ENCODE data around the gene TMEM59.
"Not testable (repeated sequence)": the region's sequence is repeated elsewhere in the genome, so short reads cannot be mapped to it uniquely, and the experiment has no call there.

Gene TMEM59

GRCh38 chr1:54052431-54052933 lies 522 bp downstream of the TMEM59 start:
- DNase-seq = no peak

DNA sequence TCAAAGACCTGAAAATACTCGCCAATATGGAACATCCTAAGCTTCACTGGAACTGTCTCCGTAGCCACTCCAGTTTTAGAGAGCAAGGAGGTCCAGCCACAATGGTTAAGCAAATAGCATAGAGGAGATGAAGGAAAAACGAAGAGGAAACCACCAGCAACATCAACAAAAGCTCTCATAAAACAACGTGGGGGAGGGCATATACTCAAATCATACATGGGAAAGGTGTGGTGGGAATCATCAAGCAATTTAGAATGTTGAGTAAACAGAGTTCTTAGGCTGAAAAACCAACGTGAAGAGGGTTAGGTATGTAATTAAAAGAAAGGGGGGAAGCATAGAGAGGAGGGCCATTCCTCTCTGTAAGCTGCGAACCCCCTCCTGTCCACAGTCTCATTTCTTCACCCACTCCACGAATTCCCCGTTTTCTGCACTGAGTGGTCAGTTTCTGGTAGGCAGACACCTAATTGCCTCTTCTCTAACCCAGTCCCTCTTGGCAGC lies 1.0 kb downstream of the TMEM59 start:
- DNase-seq = no peak

DNA sequence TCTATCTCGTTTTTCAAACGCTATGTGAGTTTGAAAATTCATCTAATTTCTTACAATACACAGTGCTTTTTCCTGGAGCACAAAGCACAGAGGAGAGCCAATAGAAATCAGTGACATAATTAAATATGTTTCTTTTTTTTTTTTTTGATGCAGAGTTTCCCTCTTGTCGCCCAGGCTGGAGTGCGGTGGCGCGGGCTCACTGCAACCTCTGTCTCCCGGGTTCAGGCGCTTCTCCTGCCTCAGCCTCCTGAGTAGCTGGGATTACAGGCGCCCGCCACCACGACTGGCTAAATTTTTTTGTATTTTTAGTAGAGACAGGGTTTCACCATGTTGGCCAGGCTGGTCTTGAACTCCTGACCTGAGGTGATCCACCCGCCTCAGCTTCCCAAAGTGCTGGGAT lies 2.6 kb downstream of the TMEM59 start:
- not testable (repeated sequence) for DNase-seq

GRCh38 chr1:54047384-54048305 lies 5.4 kb downstream of the TMEM59 start:
- no peak for DNase-seq

- no peak for DNase-seq
Observed at GRCh38 chr1:54046671-54047383, 6.2 kb downstream of the TMEM59 start.

DNA sequence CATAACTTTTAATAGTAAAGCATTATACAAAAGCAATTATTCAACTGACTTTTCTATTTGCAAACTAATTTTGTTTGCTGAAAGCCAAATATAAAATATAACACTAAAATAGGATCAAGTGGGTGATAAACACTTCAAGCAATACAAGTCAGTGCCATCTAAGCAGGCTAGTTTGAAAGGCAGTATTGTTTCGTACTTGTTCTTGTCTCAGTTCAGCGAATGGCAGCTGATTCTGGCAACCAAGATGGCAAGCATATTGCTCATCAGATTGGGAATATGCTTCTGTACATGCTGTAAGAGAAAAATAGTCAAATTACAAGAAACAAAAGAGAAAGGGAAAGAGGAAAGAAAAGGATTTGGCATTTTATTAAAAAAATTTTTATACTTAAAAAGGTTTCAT lies 7.5 kb downstream of the TMEM59 start:
- DNase-seq = no peak

DNA sequence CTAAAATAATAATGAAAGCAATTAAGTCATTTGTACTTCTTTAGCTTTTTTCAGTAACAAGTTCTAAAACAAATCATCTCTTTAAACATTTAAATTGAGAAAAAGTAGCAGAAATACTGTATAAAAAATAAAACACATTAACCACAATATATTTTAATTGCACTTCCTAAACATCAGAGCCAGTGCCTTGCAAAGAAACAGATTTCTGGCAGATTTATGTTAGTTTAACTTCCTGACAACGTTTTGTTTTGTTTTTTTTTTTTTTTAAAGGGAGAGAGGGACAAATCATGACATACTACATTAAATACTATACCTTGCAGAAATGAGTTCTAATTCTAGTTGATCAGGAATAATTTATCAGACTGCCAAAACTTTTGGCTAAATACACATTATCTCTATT lies 11.2 kb downstream of the TMEM59 start:
- no peak for DNase-seq

- DNase-seq = no peak
Observed at GRCh38 chr1:54037476-54037875, 15.5 kb downstream of the TMEM59 start.

- DNase-seq = no peak
Observed at GRCh38 chr1:54028306-54029251, 24.4 kb downstream of the TMEM59 start.

DNA sequence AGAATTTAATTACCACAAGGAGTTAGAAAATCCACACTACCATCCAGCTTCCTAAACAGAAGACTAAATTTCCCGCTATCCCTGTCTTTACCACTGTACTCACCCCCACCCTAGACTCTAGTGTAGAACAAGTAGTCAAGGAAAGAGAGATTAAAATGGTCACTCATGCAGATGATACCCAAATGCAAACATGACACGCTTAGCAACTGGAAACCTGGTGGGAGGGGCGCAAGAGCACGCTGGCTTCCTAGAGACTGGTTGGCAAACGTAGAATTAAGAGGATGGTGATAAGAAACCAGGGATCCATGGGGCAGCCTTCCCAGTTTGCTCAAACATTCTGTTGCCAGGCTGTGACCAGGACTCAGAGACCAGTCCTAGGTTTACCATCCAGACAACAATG lies 25.2 kb downstream of the TMEM59 start:
- no peak for DNase-seq

- not testable (repeated sequence) for DNase-seq
Observed at GRCh38 chr1:54024811-54025210, 28.2 kb downstream of the TMEM59 start.

DNA sequence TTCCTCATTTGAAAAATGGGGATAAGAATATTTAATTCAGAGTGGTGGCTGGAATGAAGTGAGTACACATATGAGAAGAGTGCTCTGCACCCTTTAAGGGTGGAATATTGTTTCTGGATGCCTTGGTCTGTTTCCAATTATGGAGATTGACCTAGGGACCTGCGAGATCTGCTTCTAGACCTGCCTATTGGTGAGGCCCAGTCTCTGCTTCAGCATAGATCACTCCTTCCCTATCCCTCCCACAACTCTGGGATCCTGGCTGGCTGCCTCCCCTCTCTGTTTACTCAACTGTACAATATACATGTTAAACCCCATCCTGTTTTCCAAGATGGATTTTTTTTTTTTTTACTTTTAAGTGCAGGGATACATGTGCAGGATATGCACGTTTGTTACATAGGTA lies 28.6 kb downstream of the TMEM59 start:
- no peak for DNase-seq

DNA sequence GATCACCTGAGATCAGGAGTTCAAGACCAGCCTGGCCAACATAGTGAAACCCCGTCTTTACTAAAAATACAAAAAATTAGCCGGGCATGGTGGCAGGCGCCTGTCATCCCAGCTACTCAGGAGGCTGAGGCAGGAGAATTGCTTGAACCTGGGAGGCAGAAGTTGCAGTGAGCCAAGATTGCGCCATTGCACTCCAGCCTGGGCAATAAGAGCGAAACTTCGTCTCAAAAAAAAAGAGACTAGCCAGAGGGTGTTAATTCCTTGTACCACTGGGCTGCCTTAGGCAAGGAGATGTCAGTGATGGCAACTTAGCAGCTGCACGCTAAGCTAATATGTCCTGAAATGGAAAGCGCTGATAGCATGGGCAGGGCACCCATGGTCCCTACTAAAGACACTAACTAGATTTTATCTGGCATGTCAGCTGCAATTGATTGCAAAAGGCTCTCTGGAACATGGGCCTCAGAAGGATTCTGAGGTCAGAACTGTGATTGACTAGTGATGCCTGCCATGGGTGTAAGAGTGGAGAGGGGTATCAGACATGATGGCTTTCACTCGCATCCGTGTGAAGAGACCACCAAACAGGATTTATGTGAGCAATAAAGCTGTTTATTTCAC lies 33.3 kb downstream of the TMEM59 start:
- DNase-seq = not testable (repeated sequence)

DNA sequence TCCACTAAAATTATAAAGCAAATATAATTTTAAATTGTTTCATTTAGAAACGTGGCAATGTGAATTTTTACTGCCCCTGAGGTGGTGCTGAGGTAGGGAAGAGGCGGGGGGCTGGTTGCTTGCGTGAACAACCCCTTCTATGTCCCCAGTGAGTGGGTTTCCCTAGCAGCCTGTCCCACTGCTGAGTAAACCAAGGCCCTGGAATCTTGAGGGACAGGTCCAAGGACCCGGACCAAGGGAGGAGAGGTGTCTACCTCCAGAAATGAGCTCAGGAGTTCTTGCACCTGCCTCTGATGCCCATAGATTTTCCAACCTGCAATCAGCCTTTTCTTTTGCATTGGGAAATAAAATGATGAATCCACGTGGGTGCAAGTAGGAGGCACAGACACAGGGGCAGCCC lies 34.4 kb downstream of the TMEM59 start:
- no peak for DNase-seq

DNA sequence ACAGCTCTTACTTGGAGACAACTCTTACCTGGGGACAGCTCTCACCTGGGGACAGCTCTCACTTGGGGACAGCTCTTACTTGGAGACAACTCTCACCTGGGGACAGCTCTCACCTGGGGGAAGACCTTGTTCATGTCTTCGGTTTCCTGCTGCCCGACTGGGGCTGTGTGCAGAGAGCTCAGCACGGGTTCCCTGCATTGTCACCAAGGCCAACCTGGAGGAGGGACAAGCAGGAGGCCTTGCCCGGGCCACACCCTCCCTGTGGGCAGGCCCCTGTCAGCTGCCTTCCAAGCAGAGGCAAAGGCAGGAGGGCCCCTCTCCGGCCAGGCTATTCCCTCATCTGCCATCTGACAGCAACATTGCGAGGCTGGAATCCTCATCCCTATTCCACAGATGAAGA lies 35.0 kb downstream of the TMEM59 start, which contains the start of gene LDLRAD1:
Gene LDLRAD1 (minus strand): TSS at position 208 of the 400 bp plus-strand sequence. CDS start 74 bp downstream, at position 134.
- no peak for DNase-seq

GRCh38 chr1:54016343-54017282 lies 36.4 kb downstream of the TMEM59 start:
- DNase-seq = no peak

DNA sequence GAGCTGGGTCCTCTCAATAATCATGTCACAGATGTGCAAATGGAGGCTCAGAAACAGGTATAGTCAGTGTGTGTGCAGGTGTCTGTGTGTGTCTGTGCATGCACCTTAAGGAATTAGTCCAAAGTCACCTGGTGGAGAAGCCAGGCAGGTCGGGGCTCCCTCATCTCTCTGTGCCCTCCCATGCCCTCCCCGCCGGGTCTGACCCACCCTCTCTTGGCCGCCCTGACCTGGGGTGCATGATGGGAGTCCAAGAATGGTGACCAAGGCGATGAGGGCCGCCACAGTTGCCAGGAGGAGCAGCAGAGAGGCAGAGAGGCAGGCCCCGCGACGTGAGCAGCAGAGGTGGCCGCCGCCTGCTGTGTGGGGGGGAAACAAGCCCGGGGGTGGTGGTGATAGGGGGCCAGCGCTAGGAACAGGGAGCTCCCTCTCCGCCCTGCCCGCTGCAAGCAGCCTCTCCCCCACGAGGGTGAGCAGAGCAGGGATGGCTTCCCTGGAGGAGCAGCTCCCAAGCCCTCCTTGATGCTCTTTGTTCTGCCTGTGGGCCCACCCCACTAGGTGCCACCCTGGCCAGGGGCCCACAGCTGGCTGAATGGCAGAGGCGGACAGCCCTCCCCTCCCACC lies 38.9 kb downstream of the TMEM59 start:
- DNase-seq = no peak

- no peak for DNase-seq
Observed at GRCh38 chr1:54013393-54014008, 39.5 kb downstream of the TMEM59 start.

DNA sequence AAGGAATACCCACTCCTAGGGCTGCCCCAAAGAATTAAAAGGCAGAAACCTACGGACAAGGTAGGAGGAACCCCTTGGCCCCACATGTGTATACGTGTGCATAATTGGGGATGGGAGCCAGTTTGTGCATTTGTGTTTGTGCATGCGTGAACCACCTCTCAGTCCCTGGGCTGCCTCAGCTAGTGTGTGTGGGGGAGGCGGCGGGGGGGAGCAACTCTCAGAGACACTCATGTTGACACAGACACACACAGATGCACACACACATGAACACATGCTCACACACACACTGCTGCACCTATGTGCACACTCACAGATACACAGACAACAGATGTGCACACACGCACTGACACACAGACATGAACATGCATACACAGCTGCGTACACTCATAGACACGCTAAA lies 40.1 kb downstream of the TMEM59 start:
- no peak for DNase-seq

DNA sequence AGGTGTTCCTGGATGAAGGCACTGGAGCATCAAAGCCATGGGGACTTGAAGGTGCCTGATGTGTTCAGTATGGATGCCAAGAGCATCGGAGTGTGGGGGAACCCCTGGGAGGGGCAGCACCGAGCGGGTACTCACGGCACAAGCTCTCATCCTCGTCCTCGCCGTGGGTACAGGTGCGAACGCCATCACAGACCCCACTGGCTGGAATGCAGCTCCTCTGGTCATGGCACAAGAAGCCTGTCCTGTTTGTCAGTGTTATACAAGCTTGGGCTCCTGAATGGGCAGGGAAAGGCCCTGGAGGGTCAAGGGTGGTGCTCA lies 41.0 kb downstream of the TMEM59 start:
- DNase-seq = no peak
